HepG2 (cell line): ENCODE results near the gene FUT3. TPM values are rescaled to one million over a fixed set of nuclear protein-coding genes. Genes with fewer than 3 reads are reported as not detected.

Source experiments
- CCAR2 ChIP-seq: fragments of 200-400 bp; formaldehyde crosslinking; optimal IDR thresholded peaks from 2 replicates; pipeline ENCODE3; 2018; ENCODE audit warnings: low read depth, mild to moderate bottlenecking, low read length, moderate library complexity
- DR1 ChIP-seq: sonication (generic); formaldehyde crosslinking; IDR thresholded peaks from 2 replicates; pipeline ENCODE4 v1.8.0; 2021; ENCODE audit warnings: mild to moderate bottlenecking, missing genetic modification reagents, inconsistent platforms
- EP300 ChIP-seq, 3 experiments: sonication (generic) in 1 of 3; formaldehyde crosslinking in 1 of 3; IDR thresholded peaks; 2 replicates each; pipeline versions ENCODE4 v1.5.1 to v1.6.1; 2011 to 2020; ENCODE audit warnings: low read depth in 2 of 3, low read length in 2 of 3, borderline replicate concordance in 1 of 3, improper control_type of control experiment in 1 of 3, mild to moderate bottlenecking in 1 of 3, missing genetic modification reagents in 1 of 3, moderate library complexity in 1 of 3
- MNT ChIP-seq: fragments of 450-650 bp; IDR thresholded peaks from 2 replicates; pipeline ENCODE4 v1.6.1; 2016
- PAX8 ChIP-seq: sonication (generic); formaldehyde crosslinking; IDR thresholded peaks from 2 replicates; pipeline ENCODE4 v1.8.0; 2022; ENCODE audit warnings: mild to moderate bottlenecking, missing genetic modification reagents, borderline replicate concordance
- REL ChIP-seq: sonication (generic); formaldehyde crosslinking; conservative IDR thresholded peaks from 2 replicates; pipeline ENCODE4 v1.8.0; 2022; ENCODE audit warnings: mild to moderate bottlenecking, missing genetic modification reagents, moderate library complexity
- TBP ChIP-seq: sonication (generic); formaldehyde crosslinking; IDR thresholded peaks from 2 replicates; pipeline ENCODE4 v1.5.0; 2020; ENCODE audit warnings: missing genetic modification reagents
- ZFAT ChIP-seq: sonication (generic); formaldehyde crosslinking; conservative IDR thresholded peaks from 2 replicates; pipeline ENCODE4 v1.8.1; 2023; ENCODE audit warnings: missing genetic modification reagents, inconsistent platforms
- ZMYM3 ChIP-seq: sonication (generic); formaldehyde crosslinking; IDR thresholded peaks from 2 replicates; pipeline ENCODE4 v1.5.1; 2020; ENCODE audit warnings: mild to moderate bottlenecking, missing genetic modification reagents
- ZNF124 ChIP-seq: sonication (generic); formaldehyde crosslinking; IDR thresholded peaks from 2 replicates; pipeline ENCODE4 v1.4.0; 2020; ENCODE audit warnings: missing genetic modification reagents
- ZNF253 ChIP-seq: sonication (generic); formaldehyde crosslinking; IDR thresholded peaks from 2 replicates; pipeline ENCODE4 v1.8.0; 2022; ENCODE audit warnings: mild to moderate bottlenecking, missing genetic modification reagents, borderline replicate concordance
- ZNF280B ChIP-seq: sonication (generic); formaldehyde crosslinking; IDR thresholded peaks from 2 replicates; pipeline ENCODE4 v1.5.0; 2020; ENCODE audit warnings: missing genetic modification reagents, mild to moderate bottlenecking, borderline replicate concordance
- ZNF367 ChIP-seq: sonication (generic); formaldehyde crosslinking; IDR thresholded peaks from 2 replicates; pipeline ENCODE4 v1.4.0; 2020; ENCODE audit warnings: missing genetic modification reagents, borderline replicate concordance
- ZNF414 ChIP-seq: sonication (generic); formaldehyde crosslinking; IDR thresholded peaks from 2 replicates; pipeline ENCODE4 v1.5.0; 2020; ENCODE audit warnings: missing genetic modification reagents
- ZNF768 ChIP-seq: sonication (generic); formaldehyde crosslinking; IDR thresholded peaks from 2 replicates; pipeline ENCODE4 v1.4.0; 2020; ENCODE audit warnings: missing genetic modification reagents
- ZSCAN9 ChIP-seq: IDR thresholded peaks from 2 replicates; pipeline ENCODE4 v1.6.1; 2016; ENCODE audit warnings: borderline replicate concordance
- polyA plus RNA-seq, 8 experiments: library from polyadenylated mRNA; depleted of rRNA in 3 of 8; stranded (reverse) in 7 of 8; unstranded in 1 of 8; fragments of >200 nt; fragmentation: Illumina TruSeq in 4 of 8; extraction: Trizol in 4 of 8; gene quantifications; 2 replicates each; pipeline versions ENCODE4 v1.2.1 to v1.2.3, GENCODE V29; 2011 to 2016; ENCODE audit warnings: low read depth in 4 of 8, missing spikeins in 1 of 8, mixed read lengths in 1 of 8; ENCODE audit not compliant: insufficient read depth in 1 of 8
- total RNA-seq, 5 experiments: library from RNA; depleted of rRNA; stranded (reverse); fragments of >200 nt; fragmentation: Illumina TruSeq; extraction: Trizol; gene quantifications; 2 replicates each; pipeline ENCODE4 v1.2.3, GENCODE V29; 2016; ENCODE audit warnings: low read depth in 1 of 5
- TF ChIP-seq, protein P1 (sequence below): sonication (generic); formaldehyde crosslinking; IDR thresholded peaks from 2 replicates; pipeline ENCODE4 v1.5.1; 2020; ENCODE audit warnings: mild to moderate bottlenecking, missing genetic modification reagents, borderline replicate concordance
- TF ChIP-seq, protein P2 (sequence below): sonication (generic); formaldehyde crosslinking; IDR thresholded peaks from 2 replicates; pipeline ENCODE4 v1.4.0; 2020; ENCODE audit warnings: missing genetic modification reagents
- TF ChIP-seq, protein P3 (sequence below): sonication (generic); formaldehyde crosslinking; IDR thresholded peaks from 2 replicates; pipeline ENCODE4 v1.5.0; 2020; ENCODE audit warnings: mild to moderate bottlenecking, missing genetic modification reagents
- TF ChIP-seq, protein P4 (sequence below): sonication (generic); formaldehyde crosslinking; IDR thresholded peaks from 2 replicates; pipeline ENCODE4 v1.4.0; 2020; ENCODE audit warnings: missing genetic modification reagents

Gene FUT3
- total and polyA plus RNA-seq, 2 of the 13 experiments (the other 11 are each of a cell fraction or from before 2014, with no cell fraction given): 0.53 to 1.1 TPM

- TF ChIP-seq, protein P1, sequence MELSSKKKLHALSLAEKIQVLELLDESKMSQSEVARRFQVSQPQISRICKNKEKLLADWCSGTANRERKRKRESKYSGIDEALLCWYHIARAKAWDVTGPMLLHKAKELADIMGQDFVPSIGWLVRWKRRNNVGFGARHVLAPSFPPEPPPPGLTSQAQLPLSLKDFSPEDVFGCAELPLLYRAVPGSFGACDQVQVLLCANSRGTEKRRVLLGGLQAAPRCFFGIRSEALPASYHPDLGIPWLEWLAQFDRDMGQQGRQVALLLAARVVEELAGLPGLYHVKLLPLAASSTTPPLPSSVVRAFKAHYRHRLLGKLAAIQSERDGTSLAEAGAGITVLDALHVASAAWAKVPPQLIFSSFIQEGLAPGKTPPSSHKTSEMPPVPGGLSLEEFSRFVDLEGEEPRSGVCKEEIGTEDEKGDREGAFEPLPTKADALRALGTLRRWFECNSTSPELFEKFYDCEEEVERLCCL (CRISPR knock-in tag): no peak; the same call in 1 of the 2 replicates
- TF ChIP-seq ZNF414 (CRISPR knock-in tag) (no peak), PAX8 (CRISPR knock-in tag) (no peak), ZNF280B (no peak), ZSCAN9 (CRISPR knock-in tag) (no peak), TBP (CRISPR knock-in tag) (no peak), ZNF124 (CRISPR knock-in tag) (no peak), ZNF367 (CRISPR knock-in tag) (no peak), EP300 (IDR thresholded peaks at IDR 0.05; ENCODE audit: low read depth in 2 of 2, low read length in 2 of 2) (no peak), EP300 (CRISPR knock-in tag; IDR thresholded peaks at IDR 0.05; ENCODE audit: borderline replicate concordance) (no peak), DR1 (CRISPR knock-in tag) (no peak), REL (CRISPR knock-in tag) (no peak), CCAR2 (no peak), ZFAT (CRISPR knock-in tag) (no peak), ZNF253 (CRISPR knock-in tag) (no peak), MNT (no peak), ZMYM3 (CRISPR knock-in tag) (peak; percentile 43; the same call in 1 of the 2 replicates), ZNF768 (no peak)
- TF ChIP-seq, protein P2, sequence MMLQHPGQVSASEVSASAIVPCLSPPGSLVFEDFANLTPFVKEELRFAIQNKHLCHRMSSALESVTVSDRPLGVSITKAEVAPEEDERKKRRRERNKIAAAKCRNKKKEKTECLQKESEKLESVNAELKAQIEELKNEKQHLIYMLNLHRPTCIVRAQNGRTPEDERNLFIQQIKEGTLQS (CRISPR knock-in tag): no peak
- TF ChIP-seq, protein P3, sequence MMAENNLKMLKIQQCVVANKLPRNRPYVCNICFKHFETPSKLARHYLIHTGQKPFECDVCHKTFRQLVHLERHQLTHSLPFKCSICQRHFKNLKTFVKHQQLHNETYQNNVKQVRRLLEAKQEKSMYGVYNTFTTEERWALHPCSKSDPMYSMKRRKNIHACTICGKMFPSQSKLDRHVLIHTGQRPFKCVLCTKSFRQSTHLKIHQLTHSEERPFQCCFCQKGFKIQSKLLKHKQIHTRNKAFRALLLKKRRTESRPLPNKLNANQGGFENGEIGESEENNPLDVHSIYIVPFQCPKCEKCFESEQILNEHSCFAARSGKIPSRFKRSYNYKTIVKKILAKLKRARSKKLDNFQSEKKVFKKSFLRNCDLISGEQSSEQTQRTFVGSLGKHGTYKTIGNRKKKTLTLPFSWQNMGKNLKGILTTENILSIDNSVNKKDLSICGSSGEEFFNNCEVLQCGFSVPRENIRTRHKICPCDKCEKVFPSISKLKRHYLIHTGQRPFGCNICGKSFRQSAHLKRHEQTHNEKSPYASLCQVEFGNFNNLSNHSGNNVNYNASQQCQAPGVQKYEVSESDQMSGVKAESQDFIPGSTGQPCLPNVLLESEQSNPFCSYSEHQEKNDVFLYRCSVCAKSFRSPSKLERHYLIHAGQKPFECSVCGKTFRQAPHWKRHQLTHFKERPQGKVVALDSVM (CRISPR knock-in tag): no peak
- TF ChIP-seq, protein P4, sequence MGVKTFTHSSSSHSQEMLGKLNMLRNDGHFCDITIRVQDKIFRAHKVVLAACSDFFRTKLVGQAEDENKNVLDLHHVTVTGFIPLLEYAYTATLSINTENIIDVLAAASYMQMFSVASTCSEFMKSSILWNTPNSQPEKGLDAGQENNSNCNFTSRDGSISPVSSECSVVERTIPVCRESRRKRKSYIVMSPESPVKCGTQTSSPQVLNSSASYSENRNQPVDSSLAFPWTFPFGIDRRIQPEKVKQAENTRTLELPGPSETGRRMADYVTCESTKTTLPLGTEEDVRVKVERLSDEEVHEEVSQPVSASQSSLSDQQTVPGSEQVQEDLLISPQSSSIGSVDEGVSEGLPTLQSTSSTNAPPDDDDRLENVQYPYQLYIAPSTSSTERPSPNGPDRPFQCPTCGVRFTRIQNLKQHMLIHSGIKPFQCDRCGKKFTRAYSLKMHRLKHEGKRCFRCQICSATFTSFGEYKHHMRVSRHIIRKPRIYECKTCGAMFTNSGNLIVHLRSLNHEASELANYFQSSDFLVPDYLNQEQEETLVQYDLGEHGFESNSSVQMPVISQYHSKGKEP: no peak
Observed at GRCh38 chr19:5892772-5893275, 41.6 kb upstream of the FUT3 start (continued).
